SK-N-SH treated with all-trans-retinoic acid at 6 μM for 48 hours (cell line): ENCODE data around the gene TCF23.

Experiments
- GLIS3 ChIP-seq: fragments of 250-450 bp; sonication (Bioruptor Pico); IDR thresholded peaks from 2 replicates; pipeline ENCODE4 v1.5.0; 2020; ENCODE audit warnings: mild to moderate bottlenecking, moderate library complexity
- OSR1 ChIP-seq: fragments of 250-450 bp; sonication (Bioruptor Pico); IDR thresholded peaks from 2 replicates; pipeline ENCODE4 v1.8.0; 2022; ENCODE audit warnings: moderate library complexity, mild to moderate bottlenecking, inconsistent platforms
- PATZ1 ChIP-seq: fragments of 250-450 bp; sonication (Bioruptor Pico); IDR thresholded peaks from 2 replicates; pipeline ENCODE4 v1.8.0; 2020; ENCODE audit warnings: mild to moderate bottlenecking, moderate library complexity, borderline replicate concordance
- POU6F1 ChIP-seq: fragments of 250-450 bp; sonication (Bioruptor Pico); IDR thresholded peaks from 2 replicates; pipeline ENCODE4 v1.8.0; 2021; ENCODE audit warnings: low read depth, mild to moderate bottlenecking, moderate library complexity, borderline replicate concordance
- PPARA ChIP-seq: fragments of 250-450 bp; sonication (Bioruptor Pico); IDR thresholded peaks from 2 replicates; pipeline ENCODE4 v1.5.0; 2020; ENCODE audit warnings: mild to moderate bottlenecking, borderline replicate concordance
- RARB ChIP-seq: fragments of 250-450 bp; sonication (Bioruptor Pico); IDR thresholded peaks from 2 replicates; pipeline ENCODE4 v1.8.0; 2021; ENCODE audit warnings: mild to moderate bottlenecking, moderate library complexity
- TOX ChIP-seq: fragments of 250-450 bp; sonication (Bioruptor Pico); IDR thresholded peaks from 2 replicates; pipeline ENCODE4 v1.8.0; 2021; ENCODE audit warnings: mild to moderate bottlenecking, moderate library complexity, borderline replicate concordance
- ZFP3 ChIP-seq: fragments of 250-450 bp; sonication (Bioruptor Pico); IDR thresholded peaks from 2 replicates; pipeline ENCODE4 v1.5.0; 2020; ENCODE audit warnings: mild to moderate bottlenecking, moderate library complexity

- TF ChIP-seq PATZ1 (CRISPR knock-in tag): no peak
- TF ChIP-seq TOX: no peak
- no peak for TF ChIP-seq PPARA (CRISPR knock-in tag)
- TF ChIP-seq POU6F1 (CRISPR knock-in tag): no peak
- TF ChIP-seq GLIS3 (CRISPR knock-in tag): no peak
- TF ChIP-seq ZFP3 (CRISPR knock-in tag): no peak
- no peak for TF ChIP-seq OSR1 (CRISPR knock-in tag)
- TF ChIP-seq RARB (CRISPR knock-in tag): no peak
These were observed 48.8 kb upstream of the TCF23 start for GRCh38 chr2:27100036-27100435.
